ENCODE measurements around the gene RAG2.

RAG2 gene

GRCh38 chr11:36618363-36619047 lies 20.5 kb upstream of the RAG2 start:
- DNase-seq (ENCODE audit: low read depth, low spot score) = no peak
- H3K4me3 ChIP-seq (ENCODE audit: low read depth, low read length) = no peak overlapping the region
- ChIA-PET CTCF (interaction anchor here (1.0 to 5.3 kb wide), 3 partner anchors 52 to 108 kb away, joined by 3 to 55 read pairs (median 7); partner anchors contain the start of gene RAG1), POLR2A (no interaction called here)
- TF ChIP-seq, protein P1, sequence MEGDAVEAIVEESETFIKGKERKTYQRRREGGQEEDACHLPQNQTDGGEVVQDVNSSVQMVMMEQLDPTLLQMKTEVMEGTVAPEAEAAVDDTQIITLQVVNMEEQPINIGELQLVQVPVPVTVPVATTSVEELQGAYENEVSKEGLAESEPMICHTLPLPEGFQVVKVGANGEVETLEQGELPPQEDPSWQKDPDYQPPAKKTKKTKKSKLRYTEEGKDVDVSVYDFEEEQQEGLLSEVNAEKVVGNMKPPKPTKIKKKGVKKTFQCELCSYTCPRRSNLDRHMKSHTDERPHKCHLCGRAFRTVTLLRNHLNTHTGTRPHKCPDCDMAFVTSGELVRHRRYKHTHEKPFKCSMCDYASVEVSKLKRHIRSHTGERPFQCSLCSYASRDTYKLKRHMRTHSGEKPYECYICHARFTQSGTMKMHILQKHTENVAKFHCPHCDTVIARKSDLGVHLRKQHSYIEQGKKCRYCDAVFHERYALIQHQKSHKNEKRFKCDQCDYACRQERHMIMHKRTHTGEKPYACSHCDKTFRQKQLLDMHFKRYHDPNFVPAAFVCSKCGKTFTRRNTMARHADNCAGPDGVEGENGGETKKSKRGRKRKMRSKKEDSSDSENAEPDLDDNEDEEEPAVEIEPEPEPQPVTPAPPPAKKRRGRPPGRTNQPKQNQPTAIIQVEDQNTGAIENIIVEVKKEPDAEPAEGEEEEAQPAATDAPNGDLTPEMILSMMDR (IDR thresholded peaks at IDR 0.05; ENCODE audit: insufficient read depth, low read length, missing control alignments) = no peak

DNA sequence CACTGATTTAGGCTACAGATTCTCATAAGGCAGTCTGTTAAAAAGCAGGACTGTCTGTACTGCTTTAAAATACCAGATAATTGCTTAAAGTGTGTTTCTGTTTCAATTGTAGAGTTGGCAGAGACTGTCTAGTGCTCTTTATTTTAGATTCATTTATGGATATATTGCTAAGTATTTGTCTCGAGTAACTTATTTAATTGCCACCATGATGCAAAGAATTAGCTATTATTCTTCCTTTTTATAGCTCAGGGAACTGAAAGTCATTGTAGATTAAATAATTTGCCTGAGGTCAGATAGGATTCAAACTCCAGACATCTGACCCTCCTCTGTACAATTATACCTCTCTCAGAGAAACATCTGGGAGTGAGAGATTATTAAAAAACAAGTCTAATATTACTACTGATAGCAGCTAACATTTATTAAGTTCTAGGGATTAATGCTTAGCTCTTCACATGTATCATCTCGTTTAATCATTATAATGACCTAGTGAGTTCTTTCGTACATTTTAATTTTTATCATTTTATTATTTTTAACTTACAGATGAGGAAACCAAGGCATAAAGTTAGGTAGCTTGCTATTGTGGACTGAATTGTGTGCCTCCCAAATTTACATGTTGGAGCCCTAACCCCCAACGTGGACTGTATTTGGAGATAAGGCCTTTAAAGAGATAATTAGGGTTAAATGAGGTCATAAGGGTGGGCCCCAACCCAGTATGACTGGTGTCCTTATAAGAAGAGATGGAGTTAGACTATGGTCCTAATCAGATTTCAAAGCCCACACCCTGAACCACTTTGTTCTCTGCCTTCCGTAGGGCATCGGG lies 19.7 kb upstream of the RAG2 start:
- DNase-seq (ENCODE audit: low read depth, low spot score) = no peak
- H3K4me3 ChIP-seq (ENCODE audit: low read depth, low read length) = no peak overlapping the region
- TF ChIP-seq, protein P1 (IDR thresholded peaks at IDR 0.05; ENCODE audit: insufficient read depth, low read length, missing control alignments) = no peak
- POLR2A ChIA-PET = no interaction called here
- CTCF ChIA-PET = interaction anchor here (1.4 to 5.3 kb wide), 2 partner anchors 54 to 129 kb away, joined by 3 to 55 read pairs; no protein-coding TSS in a partner anchor

- DNase-seq (ENCODE audit: low read depth, low spot score) = no peak
- POLR2A ChIA-PET = no interaction called here
- H3K4me3 ChIP-seq (ENCODE audit: low read depth, low read length) = no peak overlapping the region
- CTCF ChIA-PET = no interaction called here
- TF ChIP-seq, protein P1 (IDR thresholded peaks at IDR 0.05; ENCODE audit: insufficient read depth, low read length, missing control alignments) = no peak
Measured at GRCh38 chr11:36615826-36616225, 17.8 kb upstream of the RAG2 start.

DNA sequence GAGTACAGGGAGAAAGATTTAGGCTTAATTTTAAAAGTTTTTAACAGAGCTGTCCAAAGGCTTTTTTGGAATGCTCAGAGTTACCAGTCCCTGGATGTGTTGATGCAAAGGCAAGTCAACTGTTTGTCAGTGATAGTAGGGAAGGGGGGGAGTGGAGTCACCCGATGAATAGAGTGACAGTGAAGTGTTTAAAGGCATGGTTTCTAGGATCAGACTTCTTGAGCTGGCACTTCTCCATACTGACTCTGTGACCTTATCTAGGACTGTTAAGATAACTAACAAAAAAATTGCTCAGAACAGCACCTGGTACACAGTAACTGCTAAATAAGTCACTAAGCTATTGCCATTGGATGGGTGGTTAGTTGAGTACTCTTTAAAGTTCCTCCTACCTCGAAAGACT lies 11.3 kb upstream of the RAG2 start:
- ChIA-PET CTCF (interaction anchor here (1.0 to 1.2 kb wide), 2 partner anchors 55 to 64 kb away, joined by 3 read pairs; no protein-coding TSS in a partner anchor), POLR2A (no interaction called here)

GRCh38 chr11:36608491-36609199 lies 10.6 kb upstream of the RAG2 start:
- H3K4me3 ChIP-seq (ENCODE audit: low read depth, low read length) = no peak overlapping the region
- CTCF ChIA-PET = interaction anchor here (0.9 to 1.3 kb wide), 4 partner anchors 15 to 64 kb away, joined by 3 to 5 read pairs (median 4); no protein-coding TSS in a partner anchor
- POLR2A ChIA-PET = no interaction called here
- no peak for DNase-seq (ENCODE audit: low read depth, low spot score)
- TF ChIP-seq, protein P1 (IDR thresholded peaks at IDR 0.05; ENCODE audit: insufficient read depth, low read length, missing control alignments) = no peak

More for the DNA sequence above, 11.3 kb upstream of the RAG2 start:
- TF ChIP-seq, protein P1 (IDR thresholded peaks at IDR 0.05; ENCODE audit: insufficient read depth, low read length, missing control alignments) = no peak
- no peak overlapping the region for H3K4me3 ChIP-seq (ENCODE audit: low read depth, low read length)
- no peak for DNase-seq (ENCODE audit: low read depth, low spot score)
